ENCODE data around the gene RABGAP1L. TPM values are rescaled to one million over a fixed set of nuclear protein-coding genes. Genes with fewer than 3 reads are reported as not detected.

Gene RABGAP1L
- total and polyA plus RNA-seq, 2 of the 8 experiments (the other 6 are each of a cell fraction or from before 2014, with no cell fraction given): 33.3 to 156 TPM

- Histone ChIP-seq H3K23ac (ENCODE audit: insufficient read length) (no peak overlapping the region), H2AK5ac (ENCODE audit: low read depth, low read length) (no peak overlapping the region), H3K4me3 (ENCODE audit: extremely low read depth in 1 of 4, insufficient read depth in 2 of 4, low read depth in 3 of 4, low read length in 4 of 4) (no peak overlapping the region), H4K20me1 (replicated peaks in 1 of 2; ENCODE audit: control insufficient read depth in 1 of 2, insufficient read depth in 2 of 2, low read length in 2 of 2) (no peaks in the 10 kb centered on the region), H2BK12ac (ENCODE audit: low read depth, low read length) (no peak overlapping the region), H3K23me2 (ENCODE audit: low read depth, low read length) (no peaks in the 10 kb centered on the region), H2BK120ac (replicated peaks; ENCODE audit: low read depth, low read length) (no peak overlapping the region), H4K8ac (ENCODE audit: extremely low read depth, insufficient read depth, low read length) (no peak overlapping the region), H3K27me3 (replicated peaks in 1 of 4; ENCODE audit: control insufficient read depth in 3 of 4, extremely low read depth in 1 of 4, insufficient read depth in 3 of 4, low read length in 3 of 4) (no peaks in the 10 kb centered on the region), H3K14ac (ENCODE audit: insufficient read length) (no peak overlapping the region), H3K4ac (replicated peaks; ENCODE audit: insufficient read length, low read depth, low read length) (no peak overlapping the region), H3K79me1 (ENCODE audit: low read depth, low read length) (no peaks in the 10 kb centered on the region), H3K18ac (ENCODE audit: extremely low read depth, low read length) (no peak overlapping the region), H3K4me2 (ENCODE audit: insufficient read depth in 1 of 2, low read depth in 2 of 2, low read length in 2 of 2) (no peak overlapping the region), H4K5ac (ENCODE audit: insufficient read length, low read depth, low read length) (no peak overlapping the region), H3K27ac (ENCODE audit: low read depth, low read length) (no peak overlapping the region), H2BK15ac (ENCODE audit: low read length) (no peak overlapping the region), H3K56ac (replicated peaks; ENCODE audit: insufficient read length, low read depth, low read length) (no peak overlapping the region), H3K9ac (replicated peaks in 1 of 4; ENCODE audit: extremely low read depth in 1 of 4, low read depth in 3 of 4, low read length in 3 of 4) (no peak overlapping the region), H3K9me3 (ENCODE audit: insufficient read depth in 2 of 2, low read depth in 1 of 2, low read length in 1 of 2) (no peaks in the 10 kb centered on the region), H3K79me2 (ENCODE audit: control insufficient read depth in 1 of 2, insufficient read depth in 2 of 2, low read length in 2 of 2) (no peaks in the 10 kb centered on the region), H2BK20ac (ENCODE audit: low read length) (no peak overlapping the region), H4K91ac (replicated peaks; ENCODE audit: insufficient read length, low read length) (no peak overlapping the region), H2BK5ac (ENCODE audit: low read depth, low read length) (no peak overlapping the region), H2AFZ (ENCODE audit: low read length) (no peak overlapping the region), H3K4me1 (replicated peaks in 1 of 4; ENCODE audit: control insufficient read depth in 3 of 4, insufficient read depth in 4 of 4, low read length in 3 of 4) (peaks cover 0 to under 1% (median 0%) of the 10 kb centered on the region in 4 experiments; a peak in 1 of 7 replicates), H3K36me3 (ENCODE audit: control insufficient read depth in 2 of 4, insufficient read depth in 4 of 4, low read length in 3 of 4) (no peaks in the 10 kb centered on the region)
- DNase-seq (ENCODE audit: low read depth in 1 of 2, low spot score in 2 of 2): no peak
- ChIA-PET POLR2A (ENCODE audit: partially characterized antibody) (no interaction called here), CTCF (ENCODE audit: partially characterized antibody) (interaction anchor here (1.6 kb wide), 1 partner anchor 458 kb away, joined by 5 read pairs; no protein-coding TSS in a partner anchor)
- TF ChIP-seq CEBPB (IDR thresholded peaks at IDR 0.05; ENCODE audit: low read depth, low read length) (0 out of 2 replicates have a peak, but pooled peaks have one; percentile 9), JUN (IDR thresholded peaks at IDR 0.05; ENCODE audit: low read depth, low read length) (no peak)
- FAIRE-seq: no peak
- WGBS, 2 experiments (ENCODE audit: extremely low coverage in 1 of 2, insufficient coverage in 1 of 2, insufficient read length in 1 of 2, insufficient replicate concordance in 2 of 2, low coverage in 1 of 2, low lambda C conversion rate in 2 of 2, missing lambda C conversion rate in 1 of 2): 85% methylated on average over 1 of the region's 1 CpG; no CpG with 5 or more reads in 1 of the 2 experiments
These were observed 561.3 kb downstream of the RABGAP1L start for GRCh38 chr1:174720618-174721017.

Measured in H1 (cell line).